HG02970 (cell line): ENCODE results near the gene TBRG1.

Experiments used
- ATAC-seq: cut with Tn5 transposase; IDR thresholded peaks from one replicate; pipeline ENCODE4 v1.9.1; 2021; ENCODE audit warnings: mild to moderate bottlenecking, moderate library complexity, moderate number of reproducible peaks; ENCODE audit not compliant: unreplicated experiment, low FRiP score

Gene TBRG1

DNA sequence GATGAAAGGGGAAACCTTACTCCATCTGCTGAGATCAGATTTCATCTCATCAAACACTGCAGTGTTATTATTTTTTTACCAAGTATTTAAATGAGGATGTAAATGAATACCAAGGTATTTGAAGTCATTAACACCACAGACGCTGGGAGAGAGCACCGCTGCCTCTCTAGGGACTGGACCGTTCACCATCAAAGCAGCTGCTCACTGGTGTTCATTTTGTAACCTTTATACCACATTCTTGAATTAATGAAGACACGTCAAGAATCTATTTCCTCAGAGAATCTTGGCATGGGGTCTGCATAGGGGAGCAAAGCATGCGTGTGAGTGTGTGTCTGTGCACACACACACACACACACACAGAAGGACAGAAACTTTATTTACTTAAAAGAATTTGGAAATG is 35.2 kb downstream of the TBRG1 start:
- no peak for ATAC-seq

DNA sequence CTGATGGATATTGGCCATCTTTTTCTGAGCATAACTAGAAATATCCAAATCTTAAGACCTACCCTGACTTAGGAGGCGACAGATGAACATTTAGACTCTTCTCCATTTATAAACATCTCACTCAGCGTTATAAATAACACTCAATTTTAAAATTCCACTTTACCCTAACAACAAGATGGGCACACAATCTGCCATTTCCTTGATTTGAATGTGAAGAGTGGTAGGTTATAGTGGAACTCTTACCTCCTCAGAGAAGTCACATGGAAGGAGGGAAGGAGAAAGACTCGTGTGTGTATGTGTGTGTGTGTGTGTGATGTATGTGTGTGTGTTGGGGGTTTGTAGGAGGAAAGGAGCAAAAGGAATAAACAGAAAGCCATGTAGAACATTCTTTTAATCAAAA is 35.8 kb downstream of the TBRG1 start:
- ATAC-seq: no peak

DNA sequence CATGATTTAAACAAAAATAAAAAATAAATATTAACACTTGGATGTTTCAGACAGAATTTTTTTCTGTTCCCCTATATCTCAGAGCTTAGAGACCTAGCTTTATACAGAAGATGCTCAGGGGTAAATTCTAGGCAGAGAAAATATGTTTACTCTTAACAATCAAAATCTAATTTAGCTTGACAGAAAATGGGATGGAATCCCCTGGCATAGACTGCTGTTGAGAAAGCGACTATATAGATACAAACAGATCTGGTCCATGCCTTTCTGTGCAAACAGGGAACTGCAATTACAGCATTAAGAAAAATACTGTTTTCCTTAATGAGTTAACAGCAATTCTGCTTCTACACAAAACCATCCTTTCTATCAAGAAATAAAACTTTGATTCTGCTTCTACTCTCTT is 36.3 kb downstream of the TBRG1 start:
- no peak for ATAC-seq

DNA sequence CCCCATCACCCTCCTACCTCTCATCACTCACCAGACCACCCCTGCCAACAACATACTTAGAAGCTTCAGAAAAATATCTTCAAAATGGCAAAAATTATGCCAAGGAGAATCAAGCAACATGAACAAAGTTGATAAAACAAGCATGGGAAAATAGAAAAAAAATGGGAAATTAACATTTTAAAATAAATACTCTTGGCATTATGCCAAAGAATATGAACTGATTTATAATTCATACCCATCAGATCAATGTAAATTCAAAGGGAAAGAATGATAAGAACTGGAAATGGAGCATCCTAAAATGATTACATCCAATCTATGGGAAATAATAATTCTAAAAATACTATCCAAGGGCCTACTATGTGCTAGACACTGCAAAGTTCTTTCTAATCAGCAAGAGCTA is 38.9 kb downstream of the TBRG1 start:
- no peak for ATAC-seq

DNA sequence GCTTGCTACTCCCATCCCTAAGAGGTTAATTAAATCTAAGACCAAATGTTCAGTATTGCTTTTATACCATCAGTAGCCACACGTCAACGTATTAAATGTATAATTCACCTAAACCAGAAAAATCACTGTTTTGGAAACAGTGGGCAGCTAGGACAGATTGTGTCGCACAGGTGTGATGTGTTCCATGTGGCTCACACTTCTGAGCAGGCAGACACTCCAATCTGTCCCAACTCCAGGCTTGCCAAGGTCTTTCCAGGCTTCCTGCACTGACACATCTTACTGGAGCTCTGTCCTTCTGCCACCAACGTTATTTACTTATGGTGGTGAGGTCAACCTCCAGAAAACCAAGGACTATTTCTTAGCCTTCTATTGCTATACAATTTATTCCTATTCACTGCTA is 39.4 kb downstream of the TBRG1 start:
- no peak for ATAC-seq

DNA sequence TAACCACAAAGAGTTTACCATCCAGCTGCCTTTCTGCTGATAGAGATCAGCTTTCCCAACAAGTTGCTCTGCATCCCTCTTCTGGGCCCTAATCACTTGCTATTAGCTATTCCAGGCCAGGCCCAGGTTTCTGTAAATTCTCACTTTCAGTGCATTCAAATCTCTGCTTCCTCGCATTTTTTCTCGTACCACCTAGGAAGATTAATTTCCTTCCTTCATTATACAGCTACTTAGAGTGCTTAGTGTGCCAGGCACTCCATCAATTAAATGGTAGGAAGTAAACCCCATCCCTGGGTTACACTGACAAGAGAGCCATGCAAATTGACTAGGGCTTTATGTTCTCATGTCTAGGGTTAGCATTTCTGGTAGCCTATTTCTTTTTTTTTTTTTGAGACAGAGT is 41.2 kb downstream of the TBRG1 start:
- no peak for ATAC-seq

DNA sequence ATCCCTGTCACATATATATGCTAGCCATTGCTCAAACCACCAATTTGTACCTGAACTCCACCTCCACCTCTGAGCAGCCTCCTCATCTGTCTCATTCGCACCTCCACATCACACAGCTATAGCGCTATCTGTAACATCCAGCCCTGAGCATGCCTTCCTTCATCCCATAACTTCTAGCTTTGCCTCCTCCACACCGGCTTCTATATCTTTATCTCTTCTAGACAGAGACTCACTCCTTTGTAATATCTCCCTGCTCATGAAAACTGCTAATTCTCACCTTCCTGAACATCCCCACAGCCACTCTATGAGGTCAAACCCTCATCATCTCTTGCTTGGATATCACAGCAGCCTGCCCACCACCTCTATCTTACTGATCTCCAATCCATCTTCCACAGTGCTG is 44.9 kb downstream of the TBRG1 start:
- ATAC-seq: no peak

DNA sequence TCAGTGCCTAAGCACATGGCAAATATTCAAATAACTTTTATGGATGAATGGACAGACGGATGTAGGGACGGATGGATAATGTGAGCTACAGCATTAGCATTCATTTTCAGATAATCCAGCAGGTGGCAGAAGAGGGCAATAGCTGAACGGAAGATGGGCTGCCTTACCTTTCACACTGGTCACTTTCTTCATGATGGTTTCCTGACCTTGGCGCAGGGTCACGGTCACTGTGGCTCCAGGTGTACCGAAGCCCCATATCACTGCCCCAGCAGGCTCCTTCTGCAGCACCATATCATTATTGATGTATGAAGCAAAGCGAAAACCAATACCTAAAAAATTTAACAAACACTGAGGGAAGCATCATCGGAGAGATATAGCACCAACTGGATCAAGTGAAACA is 46.5 kb downstream of the TBRG1 start:
- no peak for ATAC-seq

DNA sequence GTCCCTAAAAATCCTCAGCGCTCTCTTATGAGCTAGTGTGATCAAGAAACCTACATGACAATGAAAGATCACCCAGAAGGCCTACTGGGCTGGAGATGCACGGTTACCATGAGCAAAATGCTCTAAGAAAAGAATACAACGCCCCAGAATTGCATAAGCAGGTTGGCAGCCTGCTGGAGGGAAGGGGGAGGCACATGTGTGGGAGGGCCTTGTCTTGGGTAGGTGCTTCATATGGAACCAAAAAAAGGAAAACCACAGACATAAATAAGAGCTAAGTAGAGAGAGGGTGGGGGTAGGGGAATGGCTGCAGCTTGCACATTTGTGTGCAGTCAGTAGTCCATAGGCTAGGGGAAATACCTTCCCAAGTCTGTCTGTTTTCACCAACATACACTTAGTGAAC is 48.1 kb downstream of the TBRG1 start:
- no peak for ATAC-seq

DNA sequence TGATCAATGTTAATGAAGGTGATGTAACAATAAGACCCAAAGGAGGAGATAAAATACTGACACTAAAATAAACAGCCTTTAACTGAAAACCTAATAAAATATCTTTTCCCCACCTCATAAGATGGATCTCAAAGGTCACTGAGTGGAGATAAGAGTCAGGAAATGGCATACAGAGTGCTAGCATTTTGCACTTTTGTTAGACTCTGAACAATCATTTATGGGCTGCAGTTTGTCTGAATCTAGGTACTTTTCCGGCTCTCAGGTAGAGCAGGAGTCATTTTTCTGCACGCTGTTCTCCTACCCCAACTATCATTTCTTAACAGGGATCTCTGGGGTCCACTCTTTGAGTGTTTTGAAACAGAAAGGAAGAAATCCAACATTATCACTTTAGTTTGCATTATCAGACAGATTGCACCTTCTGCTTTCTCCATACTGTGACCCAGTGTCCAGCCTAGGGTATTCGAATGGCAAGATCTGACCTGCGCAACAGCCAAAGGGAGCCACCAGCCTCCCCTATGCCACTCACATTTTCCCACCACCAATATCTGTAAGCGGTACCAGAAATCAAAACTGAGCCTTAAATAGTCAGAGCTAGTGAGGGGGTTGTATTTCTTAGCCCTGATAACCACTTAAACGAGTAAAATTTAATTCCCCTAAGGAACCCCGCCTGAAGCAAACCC is 50.0 kb downstream of the TBRG1 start:
- ATAC-seq: no peak

DNA sequence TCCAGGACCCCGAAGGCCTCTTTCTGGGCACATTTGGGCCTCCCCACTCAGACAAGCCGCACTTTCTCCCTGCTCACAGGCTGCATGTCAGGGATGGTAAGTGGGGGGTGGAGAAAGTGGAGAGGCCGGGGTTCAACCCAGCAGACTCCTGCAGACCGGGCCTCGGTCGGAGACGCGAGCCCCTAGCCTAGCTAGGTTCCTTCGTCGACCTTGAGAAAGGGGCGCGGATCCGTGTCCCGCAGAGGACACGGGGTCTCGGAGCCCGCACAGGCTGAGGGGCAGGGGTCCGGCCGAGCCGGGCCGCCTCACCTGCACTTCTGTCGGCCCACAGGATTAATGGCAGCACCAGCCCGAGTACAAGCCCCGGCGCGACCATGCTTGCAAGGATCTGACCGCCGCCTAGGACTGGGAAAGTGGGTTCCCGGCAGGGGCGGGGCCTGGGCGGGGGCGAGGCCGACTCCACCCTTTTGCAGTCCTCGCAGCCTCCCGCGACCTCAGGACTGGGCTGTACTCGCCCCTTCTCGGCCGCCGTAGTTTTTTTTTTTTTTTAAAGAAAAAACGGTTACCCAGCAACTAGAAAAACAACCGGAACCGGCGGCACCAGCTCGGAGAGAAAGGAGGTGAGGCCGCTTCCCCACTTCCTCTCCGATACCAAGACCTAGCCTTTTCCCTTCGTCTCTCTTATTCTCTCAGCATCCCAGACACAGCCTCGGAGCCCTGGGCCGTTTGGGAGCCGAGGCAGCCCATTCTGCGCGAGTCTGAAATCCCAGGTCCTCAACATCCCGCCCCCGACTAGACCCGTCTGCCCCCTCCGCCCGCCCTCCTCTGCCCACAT is 50.9 kb downstream of the TBRG1 start, which contains the start of the genes SIAE and SPA17:
TSS of gene SIAE (minus strand) at position 407 of the 835 bp plus-strand sequence. CDS start at position 376, 31 bp downstream.
TSS of gene SPA17 (plus strand) at position 572 of the 835 bp plus-strand sequence. CDS start 1,361 bp downstream, outside the sequence.
- peak; percentile 91 for ATAC-seq

DNA sequence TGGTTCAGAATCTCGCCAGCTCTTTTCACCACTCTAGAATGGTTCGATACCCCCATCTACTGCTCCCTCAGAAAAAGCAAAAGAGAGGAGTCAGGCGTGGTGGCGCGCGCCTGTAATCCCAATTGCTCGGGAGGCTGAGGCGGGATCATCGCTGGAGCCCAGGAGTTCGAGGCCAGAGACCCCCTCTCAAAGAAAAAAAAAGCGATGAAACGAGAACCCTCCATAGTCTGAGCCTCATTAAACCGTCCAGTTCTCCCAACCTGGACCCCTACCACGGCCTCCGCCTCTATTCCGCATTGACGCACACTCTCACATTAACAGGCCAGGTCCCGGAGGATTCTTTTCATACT is 51.5 kb downstream of the TBRG1 start:
- no peak for ATAC-seq

DNA sequence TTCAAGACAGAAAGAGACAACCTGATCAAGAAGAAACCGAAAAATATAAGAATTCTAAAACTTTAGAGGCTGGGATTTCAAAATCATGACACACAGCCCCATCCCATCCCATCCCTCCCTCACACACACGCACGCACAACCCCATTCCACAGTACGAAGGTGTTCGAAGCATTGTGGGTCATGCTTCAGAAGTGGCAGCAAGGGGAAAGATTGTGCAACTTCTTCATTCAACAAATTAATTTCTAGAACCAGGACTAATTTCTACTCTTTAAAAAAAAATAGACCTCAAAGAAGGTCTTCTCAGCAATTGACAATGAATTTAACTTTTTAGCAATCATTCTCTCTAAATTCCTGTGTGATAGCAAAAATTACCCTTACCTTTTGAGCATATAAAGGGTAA is 51.9 kb downstream of the TBRG1 start:
- ATAC-seq: no peak

DNA sequence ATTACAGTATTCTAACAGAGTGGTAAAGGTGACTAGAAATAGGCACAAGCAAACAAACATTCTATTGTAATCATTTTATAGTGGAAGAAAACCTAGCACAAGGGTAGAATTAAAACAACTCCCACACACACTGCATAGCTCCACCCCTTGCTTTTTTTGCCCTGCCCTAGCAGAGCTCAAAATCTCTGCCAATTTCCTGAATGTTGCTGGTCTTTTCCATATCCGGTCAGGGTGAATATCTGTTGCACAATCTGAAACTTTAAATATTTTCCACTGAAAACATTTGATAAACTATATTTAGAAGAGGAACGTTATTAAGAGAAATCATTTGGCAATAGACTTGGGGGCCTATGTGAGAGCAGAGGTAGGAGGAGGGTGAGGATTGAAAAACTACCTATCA is 53.7 kb downstream of the TBRG1 start:
- no peak for ATAC-seq

DNA sequence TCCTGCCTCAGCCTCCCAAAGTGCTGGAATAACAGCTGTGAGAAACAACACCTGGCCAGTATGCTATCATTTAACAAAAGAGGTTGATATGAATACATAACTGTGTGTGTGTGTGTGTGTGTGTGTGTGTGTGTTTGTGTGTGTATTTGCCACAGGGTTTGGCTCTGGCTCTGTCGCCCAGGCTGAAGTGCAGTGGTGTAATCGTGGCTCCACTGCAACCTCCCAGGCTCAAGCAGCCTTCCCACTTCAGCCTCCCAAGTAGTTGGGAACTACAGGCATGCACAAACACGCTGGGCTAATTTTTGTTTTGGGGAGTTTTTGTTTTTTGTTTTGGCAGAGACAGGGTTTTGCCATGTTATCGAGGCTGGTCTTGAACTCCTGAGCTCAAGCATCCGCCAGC is 55.8 kb downstream of the TBRG1 start:
- ATAC-seq: no peak

DNA sequence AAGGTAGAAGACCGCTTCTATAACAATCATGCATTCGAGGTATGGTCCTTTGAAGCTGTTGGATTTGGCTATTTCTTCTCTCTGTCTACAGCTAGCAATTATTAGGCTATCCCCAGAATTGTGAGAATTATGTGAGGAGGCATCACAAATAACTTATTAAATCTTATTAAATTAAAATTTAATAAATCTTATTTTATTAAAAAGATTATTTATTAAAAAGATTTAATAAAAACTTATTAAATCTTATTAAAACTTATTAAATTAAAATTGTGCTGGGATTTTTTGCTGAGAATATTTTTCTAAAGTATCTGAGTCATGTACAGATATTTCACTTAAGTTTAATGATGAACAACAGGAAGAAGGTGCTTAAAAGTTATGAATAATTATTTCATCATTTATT is 58.8 kb downstream of the TBRG1 start:
- ATAC-seq: no peak

DNA sequence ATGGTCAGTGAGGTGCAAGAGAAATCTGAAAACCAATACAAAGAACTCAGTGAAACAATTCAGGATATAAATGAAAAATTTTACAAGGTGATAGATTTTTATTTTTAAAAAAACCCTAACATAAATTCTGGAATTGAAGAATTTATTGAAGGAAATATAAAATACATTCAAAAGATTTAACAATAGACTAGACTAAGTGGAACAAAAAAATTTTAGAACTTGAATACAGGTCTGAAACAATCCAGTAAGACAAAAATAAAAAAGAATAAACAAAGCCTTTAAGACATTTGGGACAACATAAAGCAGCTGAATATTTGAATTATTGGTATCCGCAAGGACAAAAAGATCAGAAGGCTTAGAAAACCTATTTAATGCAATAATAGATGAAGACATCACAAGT is 59.8 kb downstream of the TBRG1 start:
- no peak for ATAC-seq
